ENCODE data around the gene SEMA4D.

SEMA4D gene

DNA sequence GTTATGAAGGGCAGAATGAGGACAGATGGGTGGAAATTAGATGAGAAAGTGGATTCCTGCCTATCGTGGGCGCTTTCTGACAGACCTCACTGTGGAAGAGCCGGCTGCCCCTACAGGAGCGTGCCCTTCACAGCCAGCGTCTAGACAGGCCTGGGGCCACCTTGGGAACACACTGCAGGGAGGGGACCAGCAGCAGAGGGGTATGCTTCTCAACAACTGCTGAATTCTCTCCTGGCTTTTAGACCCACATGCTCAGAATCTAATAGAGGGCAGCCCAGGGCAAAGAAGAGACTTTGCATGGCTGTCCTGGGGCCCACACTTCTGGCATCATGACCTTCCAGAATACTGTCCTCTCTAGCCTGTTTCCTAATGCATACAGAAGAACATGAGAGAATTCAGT lies 2.1 kb upstream of the SEMA4D start:
- no peak for DNase-seq

DNA sequence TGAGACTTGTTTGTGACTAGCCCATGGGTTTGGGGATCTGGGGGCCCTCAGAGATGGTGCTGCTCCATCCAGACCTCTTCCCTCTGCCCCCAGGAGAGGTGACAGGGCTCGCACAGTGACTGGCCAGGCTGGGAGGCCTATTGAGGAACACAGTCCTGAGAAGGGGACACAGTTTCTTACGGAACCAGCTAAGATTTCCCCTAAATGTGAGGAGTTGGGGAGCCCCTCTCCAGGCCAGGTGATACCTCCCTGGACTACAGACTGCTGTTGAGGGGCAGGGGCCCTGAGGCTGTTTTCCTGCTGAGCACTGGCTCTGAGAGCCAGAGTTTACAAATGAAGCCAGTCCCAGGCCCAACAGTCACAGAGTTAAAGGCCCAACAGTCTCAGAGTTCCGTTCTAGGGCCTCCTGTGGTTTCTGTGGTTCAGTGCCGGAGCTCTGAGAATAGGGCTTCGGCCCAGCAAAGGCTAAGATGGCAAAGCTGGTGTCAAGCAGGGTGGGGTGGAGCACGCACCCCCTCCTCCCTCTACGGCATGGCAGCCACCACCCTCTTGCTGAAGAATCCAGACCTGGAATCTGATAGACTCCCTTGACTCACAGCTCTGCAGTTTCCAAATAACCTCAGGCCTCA lies 1.1 kb upstream of the SEMA4D start:
- DNase-seq = peak; percentile 58

DNA sequence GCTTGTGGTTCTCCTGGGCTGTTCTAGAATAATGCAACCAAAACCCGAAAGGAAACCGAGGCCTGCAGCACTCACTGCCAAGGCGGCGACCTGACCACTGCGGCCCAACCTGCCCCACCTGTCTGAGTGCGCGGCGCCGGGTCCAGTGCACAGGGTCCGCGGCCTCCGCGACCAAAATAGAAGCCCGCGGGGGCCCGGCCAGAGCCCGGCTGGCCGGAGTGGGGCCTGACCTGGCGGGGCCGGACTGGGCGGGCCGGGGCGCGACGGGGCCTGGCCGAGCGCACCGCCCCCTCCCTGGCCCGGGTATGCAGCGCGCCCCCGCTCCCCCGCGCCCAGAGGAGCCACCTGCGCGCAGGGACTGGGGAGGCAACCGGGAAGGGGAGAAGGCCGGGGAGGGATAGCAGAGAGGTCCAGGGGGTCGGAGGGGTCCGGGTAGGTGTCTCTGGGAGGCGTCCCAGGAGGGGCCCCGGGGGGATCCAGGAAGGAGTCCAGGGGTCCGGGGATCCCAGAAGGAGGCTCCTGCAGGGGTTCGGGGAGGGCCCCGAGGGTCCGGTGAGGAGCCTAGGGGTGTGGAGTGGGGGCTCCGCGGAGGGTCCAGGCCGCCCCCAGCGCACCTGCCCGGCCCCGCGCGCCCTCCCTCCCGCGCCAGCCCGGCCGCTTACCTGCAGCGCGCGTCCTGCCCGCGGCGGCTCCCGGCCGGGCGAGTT lies 503 bp downstream of the SEMA4D start:
- peak; percentile 39 for DNase-seq

DNA sequence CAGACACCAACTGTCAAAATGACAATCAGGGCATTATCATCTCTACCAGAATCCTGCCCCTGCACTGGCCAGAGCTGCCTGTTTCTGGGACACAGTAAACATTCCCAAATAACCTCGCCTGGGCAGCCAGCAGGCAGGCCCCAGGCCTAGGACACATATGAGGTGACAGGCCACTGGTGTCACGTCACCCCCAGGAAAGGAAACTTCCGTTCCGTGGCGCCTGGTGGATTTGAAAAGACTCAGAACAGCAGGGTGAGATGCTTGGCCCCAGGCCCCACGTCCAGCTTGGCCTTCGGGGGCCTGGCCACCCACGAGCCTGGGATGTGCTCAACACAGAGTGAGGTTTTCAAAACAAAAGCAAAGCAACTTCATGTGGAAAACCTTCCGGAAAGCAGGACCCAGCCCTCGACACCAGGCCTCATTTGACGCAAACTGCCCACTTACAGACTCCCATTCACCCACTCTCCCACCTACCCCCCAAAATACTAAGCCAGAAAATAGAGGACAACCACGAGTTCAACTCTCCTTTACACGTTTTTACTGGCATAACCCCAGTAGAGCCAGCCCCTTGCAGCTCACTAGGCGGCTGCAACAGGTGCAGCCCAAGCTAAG lies 1.2 kb downstream of the SEMA4D start:
- no peak for DNase-seq

GRCh38 chr9:89495824-89496560 lies 1.9 kb downstream of the SEMA4D start:
- DNase-seq = no peak

DNA sequence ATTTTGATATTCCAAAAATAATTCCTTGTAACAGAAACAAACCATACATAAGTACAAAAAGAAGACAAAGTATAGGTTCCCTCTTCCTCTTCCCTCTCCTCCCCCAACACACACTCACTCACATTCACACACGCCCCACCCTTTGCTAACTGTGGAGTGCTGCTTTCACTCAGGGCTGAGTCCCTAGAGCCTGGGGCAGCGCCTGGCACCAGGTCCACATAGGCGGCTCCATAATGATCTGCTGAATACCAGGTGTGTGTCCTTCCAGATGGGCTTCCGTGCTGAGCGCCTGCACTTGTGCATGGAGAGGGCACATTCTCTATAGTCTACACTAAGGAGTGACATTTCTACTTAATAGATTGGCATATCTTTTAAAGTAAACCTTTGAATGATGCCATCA lies 3.7 kb downstream of the SEMA4D start:
- no peak for DNase-seq

DNA sequence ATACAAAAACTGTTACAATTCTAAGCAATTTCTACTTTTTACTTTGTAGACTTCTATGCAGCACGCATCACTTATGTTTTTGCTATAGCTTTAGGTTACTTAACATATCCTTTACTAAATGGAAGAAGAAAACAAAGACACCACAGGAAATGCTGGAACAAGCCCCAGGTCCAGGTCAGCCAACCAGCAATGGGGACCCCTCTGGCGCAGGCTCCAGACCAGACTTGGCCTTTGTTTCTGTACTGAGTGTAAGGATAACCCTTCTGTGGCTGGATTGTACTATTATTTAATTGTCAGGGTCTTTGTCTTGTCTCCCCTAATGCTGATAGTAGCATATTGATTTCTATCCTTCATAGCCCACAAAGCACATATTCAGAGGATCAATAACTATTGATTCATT lies 4.2 kb downstream of the SEMA4D start:
- no peak for DNase-seq

GRCh38 chr9:89493181-89493580 lies 4.7 kb downstream of the SEMA4D start:
- DNase-seq = no peak

DNA sequence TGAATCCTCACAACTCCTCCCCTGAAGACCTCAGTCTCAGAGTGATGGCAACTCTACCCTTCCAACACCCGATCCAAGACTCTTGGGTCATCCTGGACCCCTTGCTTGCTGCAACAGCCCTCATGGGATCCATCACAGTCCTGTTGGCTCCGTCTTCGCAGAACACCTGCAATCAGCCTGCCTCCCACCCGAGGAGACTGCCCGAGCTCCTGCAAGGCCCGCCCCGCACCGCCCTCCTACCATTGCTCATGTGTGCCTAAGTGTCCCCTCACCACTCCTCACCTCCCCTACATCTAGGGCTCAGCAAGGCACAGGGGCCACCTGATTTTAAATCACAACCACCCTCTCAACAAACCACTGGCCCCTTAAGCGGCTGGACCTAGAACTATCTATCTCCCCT lies 5.3 kb downstream of the SEMA4D start:
- DNase-seq = no peak

DNA sequence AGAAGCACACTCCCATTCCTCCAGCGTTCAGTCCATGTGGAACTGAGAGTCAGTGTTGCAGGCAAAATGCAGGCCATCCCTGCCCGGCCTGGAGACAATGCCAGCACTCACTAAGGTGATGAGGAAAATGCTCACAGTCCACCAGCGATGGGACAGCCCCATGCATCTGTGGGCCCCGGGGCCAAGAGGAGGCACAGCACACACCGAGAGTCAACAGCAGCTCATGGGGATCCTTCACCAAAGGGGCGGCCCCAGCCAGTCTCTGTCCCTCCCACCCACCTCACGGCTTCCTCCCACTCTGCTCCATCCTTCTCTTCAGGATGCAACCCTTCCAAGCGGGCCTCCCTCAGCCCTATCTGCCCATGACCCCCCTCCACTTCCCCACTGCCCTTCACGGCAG lies 6.2 kb downstream of the SEMA4D start:
- no peak for DNase-seq

DNA sequence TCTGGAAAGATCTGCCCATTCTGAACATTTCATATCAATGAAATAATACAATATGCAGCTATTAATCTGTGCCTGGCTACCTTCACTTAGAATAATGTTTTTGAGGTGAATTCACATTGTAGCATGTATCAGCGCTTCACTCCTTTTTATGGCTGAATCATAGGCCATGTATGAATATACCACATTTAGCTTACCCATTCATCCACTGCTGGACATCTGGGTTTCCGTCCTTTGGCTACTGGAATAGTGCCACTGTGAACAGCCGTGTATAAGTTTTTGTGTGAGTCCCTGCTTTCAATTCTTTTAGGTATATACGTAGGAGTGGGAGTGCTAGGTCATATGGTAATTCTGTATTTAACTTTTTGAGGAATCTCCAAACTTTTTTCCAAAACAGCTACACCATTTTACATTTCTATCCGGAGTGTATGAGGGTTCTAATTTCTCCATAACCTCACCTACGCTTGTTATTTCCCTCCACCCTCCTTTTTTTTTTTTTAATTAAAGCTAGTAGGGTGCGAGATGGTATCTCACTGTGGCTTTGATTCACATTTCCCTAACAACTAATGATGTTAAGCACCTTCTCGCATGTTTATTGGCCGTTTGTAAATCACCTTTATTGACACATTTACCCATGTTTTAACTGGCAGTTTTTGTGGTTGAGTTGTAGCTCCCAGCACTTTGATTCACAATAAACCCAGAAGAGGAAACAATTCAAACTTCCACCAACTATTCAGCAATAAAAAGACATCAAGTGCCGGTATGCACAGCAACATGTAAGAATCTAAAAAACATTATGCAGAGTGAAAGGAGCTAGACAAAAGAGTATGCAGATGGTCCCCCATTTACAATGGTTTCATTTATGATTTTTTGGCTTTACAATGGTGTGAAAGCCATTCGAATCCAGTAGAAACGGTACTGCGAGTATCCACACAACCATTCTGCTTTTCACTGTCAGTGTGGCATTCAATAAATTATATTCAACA lies 8.1 kb downstream of the SEMA4D start:
- no peak for DNase-seq

DNA sequence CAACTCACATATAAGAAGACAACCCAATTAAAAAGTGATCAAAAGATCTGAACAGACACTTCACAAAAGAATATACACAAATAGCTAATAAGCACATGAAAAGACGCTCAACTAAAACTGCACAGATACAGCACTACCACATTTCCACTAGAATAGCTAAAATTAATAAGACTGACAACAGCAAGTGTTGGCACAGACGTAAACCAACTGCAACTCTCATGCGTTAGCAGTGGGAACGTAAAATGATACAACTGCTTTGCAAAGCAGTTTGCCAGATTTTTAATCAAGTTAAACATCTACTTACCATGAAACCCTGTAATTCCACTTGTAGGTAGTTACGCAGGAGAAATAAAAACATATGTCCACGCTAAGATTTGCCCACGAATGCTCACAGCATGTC lies 9.0 kb downstream of the SEMA4D start:
- DNase-seq = no peak

- no peak for DNase-seq
Measured at GRCh38 chr9:89488131-89488530, 9.8 kb downstream of the SEMA4D start.

GRCh38 chr9:89486681-89487080 lies 11.2 kb downstream of the SEMA4D start:
- no peak for DNase-seq

DNA sequence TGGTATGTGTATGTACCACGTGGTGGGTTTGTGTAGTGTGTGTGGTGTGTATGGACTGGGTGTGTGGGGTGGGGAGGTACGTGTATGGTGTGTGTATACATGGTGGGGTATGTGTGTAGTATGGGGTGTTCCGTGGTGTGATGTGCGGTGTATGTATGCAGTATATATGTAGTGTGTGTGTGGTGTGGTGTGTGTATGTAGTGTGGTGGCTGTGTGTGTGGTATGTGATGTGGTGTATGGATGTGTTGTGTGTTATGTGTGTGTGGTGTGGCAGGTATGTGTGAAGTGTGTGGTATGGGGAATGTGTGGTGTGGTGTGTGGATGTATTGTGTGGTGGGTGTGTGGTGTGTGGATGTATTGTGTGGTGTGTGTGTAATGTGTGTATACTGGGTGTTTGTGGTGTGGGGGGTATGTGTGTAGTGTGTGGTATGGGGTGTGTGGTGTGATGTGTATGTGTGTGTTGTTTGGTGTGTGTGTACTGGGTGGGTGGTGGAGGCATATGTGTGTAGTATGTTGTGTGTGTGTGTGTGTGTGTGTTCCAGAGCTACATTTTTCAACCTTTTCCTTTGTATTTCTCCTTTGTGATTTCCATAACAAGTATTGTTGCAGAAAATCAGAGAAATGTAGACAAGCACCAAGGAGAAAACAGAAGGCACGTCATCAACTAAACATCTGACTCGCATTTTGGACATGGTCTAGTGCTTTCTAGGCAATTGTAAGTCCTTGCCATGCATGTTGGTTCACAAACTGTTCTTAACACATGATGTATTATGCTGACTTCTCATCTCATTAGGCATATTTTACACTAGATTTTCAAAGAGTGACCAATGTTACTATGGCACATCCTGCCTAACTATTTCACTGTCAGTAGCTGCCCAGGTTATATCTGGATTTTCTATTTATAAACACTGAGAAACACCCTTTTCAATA lies 13.2 kb downstream of the SEMA4D start:
- no peak for DNase-seq

- peak; percentile 74 for DNase-seq
Measured at GRCh38 chr9:89483592-89484474, 14.1 kb downstream of the SEMA4D start.

- DNase-seq = no peak
Measured at GRCh38 chr9:89482901-89483361, 15.0 kb downstream of the SEMA4D start.

GRCh38 chr9:89482056-89482851 lies 15.7 kb downstream of the SEMA4D start:
- DNase-seq = no peak

DNA sequence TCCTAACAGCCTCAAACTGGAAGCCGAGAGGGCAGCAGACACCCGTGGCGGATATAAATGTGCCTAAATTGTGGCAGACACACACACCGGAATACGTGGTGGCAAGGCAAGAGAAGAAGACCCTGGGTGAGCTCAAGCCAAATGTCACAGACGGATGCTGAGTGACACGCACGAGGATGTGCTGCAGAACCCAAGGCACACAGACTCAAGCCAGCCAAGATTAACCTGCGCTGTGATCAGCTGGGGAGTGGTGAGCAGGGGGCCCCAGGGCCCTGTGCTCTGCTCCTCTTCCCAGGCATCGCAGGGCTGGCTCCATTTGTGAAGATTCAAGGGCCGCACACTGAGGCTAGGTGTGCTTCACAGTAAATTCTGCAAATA lies 16.4 kb downstream of the SEMA4D start:
- DNase-seq = peak; percentile 62
